Choroid plexus epithelial cell (primary cell): ENCODE data around the gene C1orf141.

Source experiments
- DNase-seq: peaks from one replicate; pipeline ENCODE4 v3.0.0-alpha.2; 2010; ENCODE audit warnings: low read depth
- H3K4me3 ChIP-seq: 2 replicates; pipeline ENCODE4 v1.5.1; 2011; ENCODE audit warnings: low read depth, mild to moderate bottlenecking, control low read depth, low read length, moderate library complexity
- TF ChIP-seq, protein P1 (sequence below): conservative IDR thresholded peaks from 2 replicates; pipeline ENCODE4 v1.5.1; 2011; ENCODE audit warnings: low read depth, mild to moderate bottlenecking, control low read depth, inconsistent platforms, low read length, moderate library complexity

The C1orf141 gene

DNA sequence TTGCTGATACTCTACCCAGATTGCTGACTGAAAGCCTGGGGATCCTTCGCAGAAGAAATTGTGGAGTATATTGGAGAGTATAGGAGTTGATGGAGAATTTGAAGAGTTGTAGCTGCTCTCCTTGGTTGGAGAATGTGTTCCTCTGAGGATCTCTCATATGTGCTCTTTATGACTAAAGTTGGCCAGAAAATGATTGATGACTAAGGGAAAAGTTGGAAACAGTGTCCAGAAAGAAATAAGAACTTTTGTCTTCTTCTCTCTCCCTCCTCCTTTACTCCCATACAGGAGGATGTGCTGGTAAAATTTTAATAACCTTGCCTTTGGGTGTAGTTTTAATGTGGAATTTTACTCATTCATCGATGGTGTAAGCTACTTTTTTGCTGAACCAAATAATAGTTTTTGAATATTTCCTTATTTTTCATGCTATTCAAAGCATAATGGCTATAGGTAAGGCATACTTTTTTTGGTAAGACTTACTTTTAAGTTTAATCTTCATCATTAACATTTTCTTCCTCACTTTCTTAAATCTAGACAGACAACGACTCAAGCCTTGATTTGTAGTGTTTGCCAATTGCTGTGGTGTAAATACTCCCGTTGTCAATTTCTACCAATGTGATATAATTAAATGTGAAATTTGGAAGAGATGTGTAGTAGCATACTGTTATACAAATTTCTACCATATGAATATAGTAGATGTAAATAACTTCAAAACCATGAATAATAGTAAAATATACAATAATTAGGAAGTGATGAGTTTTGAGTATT is 13.7 kb downstream of the C1orf141 start:
- no peak for DNase-seq
- TF ChIP-seq, protein P1, sequence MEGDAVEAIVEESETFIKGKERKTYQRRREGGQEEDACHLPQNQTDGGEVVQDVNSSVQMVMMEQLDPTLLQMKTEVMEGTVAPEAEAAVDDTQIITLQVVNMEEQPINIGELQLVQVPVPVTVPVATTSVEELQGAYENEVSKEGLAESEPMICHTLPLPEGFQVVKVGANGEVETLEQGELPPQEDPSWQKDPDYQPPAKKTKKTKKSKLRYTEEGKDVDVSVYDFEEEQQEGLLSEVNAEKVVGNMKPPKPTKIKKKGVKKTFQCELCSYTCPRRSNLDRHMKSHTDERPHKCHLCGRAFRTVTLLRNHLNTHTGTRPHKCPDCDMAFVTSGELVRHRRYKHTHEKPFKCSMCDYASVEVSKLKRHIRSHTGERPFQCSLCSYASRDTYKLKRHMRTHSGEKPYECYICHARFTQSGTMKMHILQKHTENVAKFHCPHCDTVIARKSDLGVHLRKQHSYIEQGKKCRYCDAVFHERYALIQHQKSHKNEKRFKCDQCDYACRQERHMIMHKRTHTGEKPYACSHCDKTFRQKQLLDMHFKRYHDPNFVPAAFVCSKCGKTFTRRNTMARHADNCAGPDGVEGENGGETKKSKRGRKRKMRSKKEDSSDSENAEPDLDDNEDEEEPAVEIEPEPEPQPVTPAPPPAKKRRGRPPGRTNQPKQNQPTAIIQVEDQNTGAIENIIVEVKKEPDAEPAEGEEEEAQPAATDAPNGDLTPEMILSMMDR, result no peak
- H3K4me3 ChIP-seq, result no peak overlapping the region

DNA sequence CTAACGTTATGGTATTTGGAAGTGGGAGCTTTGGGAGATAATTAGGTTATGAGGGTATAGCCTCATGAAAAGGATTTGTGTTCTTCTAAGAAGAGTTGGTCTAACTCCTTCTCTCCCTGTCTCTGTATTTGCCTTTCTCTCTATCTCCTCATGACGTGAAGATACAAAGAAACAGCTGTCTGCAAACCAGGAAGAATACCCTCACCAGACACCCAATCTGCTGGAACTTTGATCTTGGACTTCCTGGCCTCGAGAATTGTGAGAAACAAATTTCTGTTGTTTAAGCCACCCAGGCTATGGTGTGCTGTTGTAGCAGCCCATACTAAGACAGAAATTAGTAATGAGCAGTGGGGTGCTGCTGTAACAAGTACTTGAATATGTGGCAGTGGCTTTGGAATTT is 16.1 kb downstream of the C1orf141 start:
- DNase-seq, result no peak

DNA sequence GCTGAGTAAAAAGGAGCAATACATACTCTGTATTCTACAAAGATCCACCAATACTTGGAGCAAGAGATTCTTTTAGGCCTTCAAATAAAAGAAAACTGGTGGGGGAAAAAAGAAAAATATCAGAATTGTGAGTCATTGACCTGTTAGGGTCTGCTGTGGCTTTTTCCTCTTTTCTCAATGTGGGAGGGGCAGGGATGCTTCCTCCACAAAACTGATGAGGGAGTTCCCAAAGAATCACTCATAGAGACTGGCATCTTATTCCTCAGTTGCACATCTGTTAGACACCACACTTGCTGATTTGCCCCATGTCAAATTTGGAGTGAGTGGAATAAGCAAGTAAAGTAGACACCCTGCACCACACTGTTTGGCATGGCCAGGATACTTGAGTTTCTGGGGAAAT is 16.6 kb downstream of the C1orf141 start:
- H3K4me3 ChIP-seq, result no peak overlapping the region
- TF ChIP-seq, protein P1, result no peak
- no peak for DNase-seq

More for the DNA sequence above, 16.1 kb downstream of the C1orf141 start:
- TF ChIP-seq, protein P1, result no peak
- no peak overlapping the region for H3K4me3 ChIP-seq

DNA sequence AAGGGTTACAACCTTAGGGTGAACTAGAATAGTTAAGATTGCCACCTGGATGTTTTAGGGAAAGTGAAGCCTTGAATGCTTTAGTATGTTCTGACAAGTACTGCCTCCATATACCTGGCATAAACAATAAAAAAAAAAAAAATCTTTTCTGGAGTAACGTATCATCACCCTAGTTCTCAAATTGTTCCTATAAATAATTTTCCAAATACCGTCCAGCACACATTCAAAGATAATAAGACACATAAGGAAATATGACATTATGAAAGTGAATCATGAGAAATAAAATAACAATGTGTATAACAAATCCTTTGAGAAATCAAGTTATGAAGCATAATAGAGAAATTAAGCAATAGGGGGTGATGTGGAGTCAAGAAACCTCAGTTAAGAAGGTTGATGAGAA is 20.6 kb downstream of the C1orf141 start:
- no peak overlapping the region for H3K4me3 ChIP-seq
- no peak for DNase-seq
- TF ChIP-seq, protein P1, result no peak

DNA sequence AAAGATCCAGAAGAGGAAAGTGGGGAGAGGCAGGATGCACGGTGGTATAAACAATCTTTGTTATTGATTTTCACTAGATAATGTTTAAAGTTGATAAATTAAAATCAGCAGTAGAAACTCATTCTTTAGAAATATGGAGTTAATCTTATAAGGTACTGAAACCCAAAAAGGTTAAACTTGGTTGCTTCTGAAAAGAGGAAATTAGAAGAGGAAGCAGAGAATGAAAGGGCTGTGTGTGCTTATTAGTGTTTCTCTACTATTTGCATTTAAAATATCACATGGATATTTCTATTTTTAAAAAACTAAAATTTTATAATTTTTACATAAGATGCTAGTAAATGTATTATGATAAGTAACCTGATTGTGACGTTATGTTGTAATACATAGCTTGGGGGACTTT is 24.4 kb downstream of the C1orf141 start:
- TF ChIP-seq, protein P1, result no peak
- DNase-seq, result no peak
- H3K4me3 ChIP-seq, result no peak overlapping the region

DNA sequence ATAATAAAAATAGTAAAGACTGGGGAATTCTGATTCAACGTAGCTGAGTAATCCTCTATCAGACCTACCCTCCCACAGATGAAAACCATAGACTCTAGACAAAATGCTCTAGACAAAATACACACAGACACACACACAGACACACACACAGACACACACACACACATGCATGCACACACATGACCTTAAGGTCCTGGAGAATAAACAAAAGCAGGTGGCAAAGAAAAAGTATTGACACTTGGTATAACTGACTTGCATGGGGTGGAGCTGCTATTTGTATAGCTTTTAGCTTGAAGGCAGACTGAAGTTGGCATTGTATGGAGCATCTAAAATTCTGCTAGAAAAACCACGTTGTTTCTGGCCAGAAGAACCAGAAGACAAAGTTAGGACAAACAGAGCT is 29.3 kb downstream of the C1orf141 start:
- no peak for DNase-seq
- TF ChIP-seq, protein P1, result no peak
- no peak overlapping the region for H3K4me3 ChIP-seq

DNA sequence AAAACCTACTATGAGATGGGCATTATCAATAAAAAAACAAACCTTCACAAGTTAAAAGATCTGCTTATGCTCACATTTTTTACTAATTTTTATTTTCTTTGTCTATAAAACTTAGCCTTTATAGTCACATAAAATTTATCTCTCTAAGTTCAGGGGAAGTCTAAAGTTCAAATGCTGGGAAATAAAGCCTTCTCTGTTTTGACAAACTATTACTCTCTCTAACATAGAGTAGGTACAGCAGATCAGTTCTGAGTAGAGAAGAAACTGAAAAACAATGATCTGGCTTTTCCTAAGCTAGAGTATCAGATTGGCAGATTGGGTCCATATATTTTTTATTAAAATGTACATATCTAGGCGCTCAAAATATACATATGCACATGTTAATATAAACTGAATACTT is 31.2 kb downstream of the C1orf141 start:
- DNase-seq, result no peak
- H3K4me3 ChIP-seq, result no peak overlapping the region
- TF ChIP-seq, protein P1, result no peak
